KMS-11 (cell line): Measurements from ENCODE around the gene OR2G6.
"Not testable (repeated sequence)": the region's sequence is repeated elsewhere in the genome, so short reads cannot be mapped to it uniquely, and the experiment has no call there.

Experiments used
- H2AFZ ChIP-seq: fragments of 200-600 bp; sonication (generic); 2 replicates; pipeline ENCODE4 v1.6.1; 2016; ENCODE audit warnings: antibody characterized with exemption, mixed run types, low read depth
- H3K27ac ChIP-seq: fragments of 200-600 bp; sonication (generic); 2 replicates; pipeline ENCODE4 v1.6.1; 2016; ENCODE audit warnings: mild to moderate bottlenecking, mixed run types
- H3K27me3 ChIP-seq: fragments of 200-600 bp; sonication (generic); 2 replicates; pipeline ENCODE4 v1.6.1; 2017; ENCODE audit warnings: mild to moderate bottlenecking, low read depth, mixed run types, moderate library complexity; ENCODE audit not compliant: insufficient read depth
- H3K36me3 ChIP-seq: fragments of 200-600 bp; sonication (generic); 2 replicates; pipeline ENCODE4 v1.6.1; 2017; ENCODE audit warnings: mild to moderate bottlenecking, mixed run types; ENCODE audit not compliant: insufficient read depth
- H3K4me1 ChIP-seq: fragments of 200-600 bp; sonication (generic); 2 replicates; pipeline ENCODE4 v1.6.1; 2016; ENCODE audit warnings: mild to moderate bottlenecking, low read depth, mixed run types; ENCODE audit not compliant: poor library complexity, severe bottlenecking
- H3K4me2 ChIP-seq: fragments of 200-600 bp; sonication (generic); 2 replicates; pipeline ENCODE4 v1.7.0; 2016; ENCODE audit warnings: mild to moderate bottlenecking, mixed run types
- H3K4me3 ChIP-seq: fragments of 200-600 bp; sonication (generic); IDR thresholded peaks from 2 replicates; pipeline ENCODE4 v1.6.1; 2017; ENCODE audit warnings: low read depth, low read length, mixed read lengths; ENCODE audit not compliant: insufficient read depth
- H3K79me2 ChIP-seq: fragments of 200-600 bp; sonication (generic); 2 replicates; pipeline ENCODE4 v1.6.1; 2016; ENCODE audit warnings: low read depth, mixed run types; ENCODE audit not compliant: insufficient read depth
- H3K9ac ChIP-seq: fragments of 200-600 bp; sonication (generic); 2 replicates; pipeline ENCODE4 v1.6.1; 2016; ENCODE audit warnings: mild to moderate bottlenecking, mixed run types
- H4K20me1 ChIP-seq: fragments of 200-600 bp; sonication (generic); 2 replicates; pipeline ENCODE4 v1.6.1; 2016; ENCODE audit warnings: mild to moderate bottlenecking, mixed run types; ENCODE audit not compliant: insufficient read depth
- TF ChIP-seq, protein P1 (sequence below): fragments of 200-600 bp; sonication (generic); conservative IDR thresholded peaks from 2 replicates; pipeline ENCODE4 v1.6.1; 2017; ENCODE audit warnings: low read depth, mild to moderate bottlenecking, antibody characterized with exemption, low read length, moderate library complexity, mixed read lengths

OR2G6 gene

DNA sequence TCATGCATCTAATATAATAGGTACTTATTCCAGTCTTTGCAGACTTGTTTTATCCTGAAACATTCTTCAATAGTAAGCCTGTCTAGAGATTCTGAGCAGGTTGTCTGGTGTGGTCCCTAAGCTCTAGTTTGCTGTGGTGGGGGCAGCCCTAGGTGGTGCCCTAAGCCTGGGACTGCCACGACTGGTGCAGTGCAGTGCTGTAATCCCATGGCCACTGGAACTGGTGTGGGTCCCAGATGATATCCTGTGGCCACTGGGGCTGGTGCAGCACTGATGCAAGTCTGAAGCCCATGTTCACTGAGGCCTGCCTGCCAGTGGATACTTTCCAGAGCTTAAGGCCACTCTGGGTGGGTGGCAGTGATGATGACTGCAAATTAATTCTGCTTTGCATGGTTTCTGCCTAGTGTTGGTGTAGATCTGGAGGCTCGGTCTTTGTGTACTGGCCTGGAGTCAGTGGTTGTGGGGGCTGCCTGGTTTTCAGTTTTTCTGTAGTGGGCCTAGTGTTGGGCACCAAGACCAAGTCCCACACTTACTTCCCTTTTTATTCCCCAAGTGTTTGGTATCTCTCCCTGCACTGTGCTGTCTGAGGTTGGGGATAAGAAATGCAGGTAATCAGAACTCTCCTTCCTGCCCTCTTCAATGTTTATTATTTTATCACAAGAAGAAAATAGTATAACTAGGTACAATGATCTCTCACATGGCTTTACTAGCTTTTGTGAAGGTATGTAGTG is 7.4 kb upstream of the OR2G6 start:
- H3K36me3 ChIP-seq, H2AFZ ChIP-seq, H3K27me3 ChIP-seq, H3K79me2 ChIP-seq, H3K4me2 ChIP-seq, H3K4me1 ChIP-seq, H3K9ac ChIP-seq, H3K4me3 ChIP-seq, H4K20me1 ChIP-seq, H3K27ac ChIP-seq: not testable (repeated sequence)

DNA sequence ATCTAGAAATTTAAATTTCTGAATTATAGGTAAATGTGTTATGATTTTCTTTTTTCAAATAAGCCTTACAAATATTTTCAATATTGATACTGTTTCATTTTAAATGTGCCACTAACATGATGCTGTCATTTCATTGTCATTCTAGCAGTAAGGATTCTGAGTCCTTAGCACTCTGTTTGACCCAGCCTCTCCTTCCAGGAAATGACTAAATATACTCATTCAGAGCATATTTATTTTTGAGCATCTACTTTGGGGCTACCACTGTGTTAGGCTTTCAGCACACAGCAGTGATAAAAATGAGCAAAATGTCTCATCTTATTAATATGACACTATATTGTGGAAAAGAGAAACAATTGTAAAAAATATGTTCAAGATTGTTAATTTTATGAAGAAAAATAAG is 2.3 kb downstream of the OR2G6 start:
- H3K27me3 ChIP-seq, H3K27ac ChIP-seq, H3K9ac ChIP-seq, H3K4me2 ChIP-seq, H3K4me3 ChIP-seq, H2AFZ ChIP-seq, H3K4me1 ChIP-seq, H3K79me2 ChIP-seq, H4K20me1 ChIP-seq, H3K36me3 ChIP-seq: not testable (repeated sequence)

DNA sequence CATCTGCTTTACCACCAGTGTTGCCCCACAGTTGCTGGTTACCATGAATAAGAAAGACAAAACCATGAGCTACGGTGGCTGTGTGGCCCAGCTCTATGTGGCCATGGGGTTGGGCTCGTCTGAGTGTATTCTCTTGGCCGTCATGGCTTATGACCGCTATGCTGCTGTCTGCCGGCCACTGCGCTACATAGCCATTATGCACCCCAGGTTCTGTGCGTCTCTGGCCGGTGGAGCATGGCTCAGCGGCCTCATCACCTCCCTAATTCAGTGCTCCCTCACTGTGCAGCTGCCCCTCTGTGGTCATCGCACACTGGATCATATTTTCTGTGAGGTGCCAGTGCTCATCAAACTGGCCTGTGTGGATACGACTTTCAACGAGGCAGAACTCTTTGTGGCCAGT is 14.0 kb downstream of the OR2G6 start:
- Histone ChIP-seq H3K4me3 (no peak overlapping the region), H4K20me1 (no peaks in the 10 kb centered on the region), H3K4me1 (no peaks in the 10 kb centered on the region), H3K27ac (no peak overlapping the region), H3K9ac (no peak overlapping the region), H3K36me3 (no peaks in the 10 kb centered on the region), H3K4me2 (no peak overlapping the region), H2AFZ (no peak overlapping the region), H3K79me2 (no peaks in the 10 kb centered on the region), H3K27me3 (no peaks in the 10 kb centered on the region)
- TF ChIP-seq, protein P1, sequence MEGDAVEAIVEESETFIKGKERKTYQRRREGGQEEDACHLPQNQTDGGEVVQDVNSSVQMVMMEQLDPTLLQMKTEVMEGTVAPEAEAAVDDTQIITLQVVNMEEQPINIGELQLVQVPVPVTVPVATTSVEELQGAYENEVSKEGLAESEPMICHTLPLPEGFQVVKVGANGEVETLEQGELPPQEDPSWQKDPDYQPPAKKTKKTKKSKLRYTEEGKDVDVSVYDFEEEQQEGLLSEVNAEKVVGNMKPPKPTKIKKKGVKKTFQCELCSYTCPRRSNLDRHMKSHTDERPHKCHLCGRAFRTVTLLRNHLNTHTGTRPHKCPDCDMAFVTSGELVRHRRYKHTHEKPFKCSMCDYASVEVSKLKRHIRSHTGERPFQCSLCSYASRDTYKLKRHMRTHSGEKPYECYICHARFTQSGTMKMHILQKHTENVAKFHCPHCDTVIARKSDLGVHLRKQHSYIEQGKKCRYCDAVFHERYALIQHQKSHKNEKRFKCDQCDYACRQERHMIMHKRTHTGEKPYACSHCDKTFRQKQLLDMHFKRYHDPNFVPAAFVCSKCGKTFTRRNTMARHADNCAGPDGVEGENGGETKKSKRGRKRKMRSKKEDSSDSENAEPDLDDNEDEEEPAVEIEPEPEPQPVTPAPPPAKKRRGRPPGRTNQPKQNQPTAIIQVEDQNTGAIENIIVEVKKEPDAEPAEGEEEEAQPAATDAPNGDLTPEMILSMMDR = no peak

DNA sequence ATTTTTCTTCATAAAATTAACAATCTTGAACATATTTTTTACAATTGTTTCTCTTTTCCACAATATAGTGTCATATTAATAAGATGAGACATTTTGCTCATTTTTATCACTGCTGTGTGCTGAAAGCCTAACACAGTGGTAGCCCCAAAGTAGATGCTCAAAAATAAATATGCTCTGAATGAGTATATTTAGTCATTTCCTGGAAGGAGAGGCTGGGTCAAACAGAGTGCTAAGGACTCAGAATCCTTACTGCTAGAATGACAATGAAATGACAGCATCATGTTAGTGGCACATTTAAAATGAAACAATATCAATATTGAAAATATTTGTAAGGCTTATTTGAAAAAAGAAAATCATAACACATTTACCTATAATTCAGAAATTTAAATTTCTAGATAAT is 29.6 kb downstream of the OR2G6 start:
- not testable (repeated sequence) for H3K36me3 ChIP-seq, H3K27ac ChIP-seq, H3K79me2 ChIP-seq, H3K4me3 ChIP-seq, H2AFZ ChIP-seq, H3K4me2 ChIP-seq, H4K20me1 ChIP-seq, H3K27me3 ChIP-seq, H3K9ac ChIP-seq, H3K4me1 ChIP-seq

DNA sequence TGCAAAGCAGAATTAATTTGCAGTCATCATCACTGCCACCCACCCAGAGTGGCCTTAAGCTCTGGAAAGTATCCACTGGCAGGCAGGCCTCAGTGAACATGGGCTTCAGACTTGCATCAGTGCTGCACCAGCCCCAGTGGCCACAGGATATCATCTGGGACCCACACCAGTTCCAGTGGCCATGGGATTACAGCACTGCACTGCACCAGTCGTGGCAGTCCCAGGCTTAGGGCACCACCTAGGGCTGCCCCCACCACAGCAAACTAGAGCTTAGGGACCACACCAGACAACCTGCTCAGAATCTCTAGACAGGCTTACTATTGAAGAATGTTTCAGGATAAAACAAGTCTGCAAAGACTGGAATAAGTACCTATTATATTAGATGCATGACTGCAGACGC is 39.5 kb downstream of the OR2G6 start:
- H3K9ac ChIP-seq, H3K27ac ChIP-seq, H3K79me2 ChIP-seq, H2AFZ ChIP-seq, H3K36me3 ChIP-seq, H3K4me2 ChIP-seq, H3K27me3 ChIP-seq, H4K20me1 ChIP-seq, H3K4me3 ChIP-seq, H3K4me1 ChIP-seq: not testable (repeated sequence)

DNA sequence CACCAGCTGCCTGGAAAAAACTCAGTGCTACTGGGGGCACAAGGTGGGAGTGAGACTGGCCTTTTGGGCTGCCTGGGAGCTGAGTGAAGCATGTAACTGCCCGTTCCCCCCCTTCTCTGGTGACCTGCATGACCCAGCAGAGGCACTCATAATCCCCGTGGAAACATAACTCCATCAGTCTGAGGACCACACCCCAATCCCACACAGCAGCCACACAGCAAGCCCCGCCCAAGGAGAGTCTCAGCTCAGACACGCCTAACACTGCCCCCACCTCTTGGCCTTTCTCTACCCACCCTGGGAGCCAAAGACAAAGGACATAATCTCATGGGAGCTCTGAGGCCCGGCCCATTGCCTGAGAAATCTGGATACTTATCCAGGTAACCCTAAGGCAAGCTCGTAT is 43.2 kb downstream of the OR2G6 start:
- H3K27ac ChIP-seq, H3K36me3 ChIP-seq, H3K4me2 ChIP-seq, H3K27me3 ChIP-seq, H3K79me2 ChIP-seq, H3K4me1 ChIP-seq, H2AFZ ChIP-seq, H3K9ac ChIP-seq, H4K20me1 ChIP-seq, H3K4me3 ChIP-seq: not testable (repeated sequence)

DNA sequence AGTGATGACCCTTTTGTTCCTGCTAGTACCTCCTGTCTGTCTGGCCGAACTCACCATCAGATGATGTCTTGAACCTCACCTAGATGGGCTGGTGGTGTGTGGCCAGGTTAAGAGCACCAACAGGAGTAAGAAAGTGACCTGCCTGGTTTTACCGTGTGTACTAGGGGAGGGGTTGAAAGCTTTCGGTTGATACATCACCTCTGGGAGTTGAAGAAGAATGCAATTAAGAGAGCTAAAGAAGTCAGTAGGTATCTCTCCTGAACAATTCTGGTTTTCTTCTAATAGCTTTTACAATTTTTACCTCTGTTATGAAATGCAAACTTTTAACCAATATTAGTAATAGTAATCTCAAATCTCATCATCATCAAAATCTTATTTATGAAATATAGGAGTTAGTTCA is 54.8 kb downstream of the OR2G6 start, which contains the start of gene OR2T29:
Gene OR2T29, minus strand, starts transcription at position 101 of the 400 bp plus-strand sequence. CDS start 3,281 bp downstream, outside the sequence.
- not testable (repeated sequence) for H3K4me2 ChIP-seq, H4K20me1 ChIP-seq, H3K4me3 ChIP-seq, H3K27ac ChIP-seq, H3K79me2 ChIP-seq, H3K9ac ChIP-seq, H3K36me3 ChIP-seq, H3K27me3 ChIP-seq, H2AFZ ChIP-seq, H3K4me1 ChIP-seq

DNA sequence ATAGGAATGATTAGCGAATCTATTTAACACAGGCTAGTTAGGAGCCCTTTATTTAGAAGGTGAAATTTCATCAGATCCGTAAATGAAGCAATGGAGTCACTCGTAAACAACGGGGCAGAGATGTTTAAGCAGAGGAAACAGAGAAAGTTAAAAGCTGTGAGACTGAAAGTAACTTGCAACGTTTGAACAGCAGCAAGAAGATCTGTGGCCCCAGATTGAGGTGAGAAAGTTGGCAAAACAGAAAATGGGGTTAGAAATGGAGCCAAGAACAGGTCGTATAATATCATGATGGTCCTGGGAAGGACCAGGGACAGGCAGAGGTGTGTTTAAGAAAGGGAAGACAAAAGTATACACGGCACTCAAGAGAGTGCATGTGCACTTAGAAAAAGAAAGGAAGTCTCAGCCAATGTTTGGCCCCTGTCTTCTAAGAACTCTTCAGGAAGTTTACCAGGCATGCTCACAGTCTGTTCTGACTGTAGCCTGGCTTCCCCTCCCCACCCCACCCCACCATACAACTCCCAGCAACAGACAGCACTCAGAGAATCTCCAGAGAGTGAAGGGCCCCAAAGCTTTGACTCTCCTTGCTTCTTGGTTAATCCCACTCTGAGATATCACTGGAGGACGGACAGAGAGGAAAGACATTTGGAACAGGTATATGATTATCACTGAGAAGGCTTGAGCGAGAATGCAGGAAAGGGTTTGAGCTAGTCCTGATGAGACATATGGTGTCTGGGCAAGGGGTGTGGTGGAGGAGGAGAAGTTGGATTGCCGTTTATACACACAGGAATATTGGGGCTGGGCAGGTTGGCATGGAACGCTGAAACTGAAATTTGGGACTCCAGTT is 57.9 kb downstream of the OR2G6 start:
- not testable (repeated sequence) for H3K4me1 ChIP-seq, H3K27me3 ChIP-seq, H3K79me2 ChIP-seq, H3K4me2 ChIP-seq, H3K4me3 ChIP-seq, H3K36me3 ChIP-seq, H2AFZ ChIP-seq, H4K20me1 ChIP-seq, H3K9ac ChIP-seq, H3K27ac ChIP-seq

DNA sequence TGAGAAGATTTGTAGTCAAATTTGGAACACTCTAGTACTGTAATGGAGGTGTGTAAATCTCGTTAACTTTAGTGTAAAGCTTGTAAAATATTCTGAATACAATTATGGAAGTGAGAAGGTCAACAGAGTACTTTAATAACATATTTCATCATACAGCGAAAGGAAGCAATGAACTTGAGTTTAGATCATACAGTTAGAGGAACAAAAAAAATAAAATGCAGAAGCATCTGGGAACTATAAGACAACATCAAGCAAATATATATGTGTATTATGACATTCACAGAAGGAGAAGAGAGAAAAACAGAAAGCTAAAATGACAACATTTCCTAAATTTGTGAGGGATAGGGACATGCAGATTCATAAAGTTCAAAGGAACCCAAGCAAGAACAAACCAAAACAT is 61.2 kb downstream of the OR2G6 start:
- H3K36me3 ChIP-seq, H2AFZ ChIP-seq, H3K79me2 ChIP-seq, H3K27ac ChIP-seq, H3K9ac ChIP-seq, H4K20me1 ChIP-seq, H3K4me1 ChIP-seq, H3K4me2 ChIP-seq, H3K4me3 ChIP-seq, H3K27me3 ChIP-seq: not testable (repeated sequence)
